GM19023 (cell line): Measurements from ENCODE around the gene PACS2.
"Not testable (repeated sequence)": the region's sequence is repeated elsewhere in the genome, so short reads cannot be mapped to it uniquely, and the experiment has no call there.

ENCODE experiments used
- ATAC-seq: cut with Tn5 transposase; IDR thresholded peaks from one replicate; pipeline ENCODE4 v1.9.1; 2021; ENCODE audit warnings: mild to moderate bottlenecking, moderate library complexity; ENCODE audit not compliant: unreplicated experiment

The PACS2 gene

GRCh38 chr14:105313381-105314286 is 914 bp upstream of the PACS2 start:
- ATAC-seq: peak; percentile 1

- ATAC-seq: no peak
Observed at GRCh38 chr14:105315211-105315721, 718 bp downstream of the PACS2 start.

GRCh38 chr14:105315941-105316576 is 1.5 kb downstream of the PACS2 start:
- no peak for ATAC-seq

GRCh38 chr14:105316577-105316941 is 2.0 kb downstream of the PACS2 start:
- ATAC-seq: no peak

GRCh38 chr14:105316968-105317510 is 2.5 kb downstream of the PACS2 start:
- ATAC-seq: no peak

- ATAC-seq: no peak
Observed at GRCh38 chr14:105317546-105317945, 3.0 kb downstream of the PACS2 start.

- ATAC-seq: no peak
Observed at GRCh38 chr14:105322791-105323556, 8.4 kb downstream of the PACS2 start.

- no peak for ATAC-seq
Observed at GRCh38 chr14:105323663-105324062, 9.1 kb downstream of the PACS2 start.

- no peak for ATAC-seq
Observed at GRCh38 chr14:105324080-105324778, 9.7 kb downstream of the PACS2 start.

- no peak for ATAC-seq
Observed at GRCh38 chr14:105324871-105325270, 10.3 kb downstream of the PACS2 start.

- ATAC-seq: no peak
Observed at GRCh38 chr14:105325303-105325702, 10.8 kb downstream of the PACS2 start.

- no peak for ATAC-seq
Observed at GRCh38 chr14:105325716-105326567, 11.4 kb downstream of the PACS2 start.

- no peak for ATAC-seq
Observed at GRCh38 chr14:105326568-105326867, 12.0 kb downstream of the PACS2 start.

- ATAC-seq: no peak
Observed at GRCh38 chr14:105326891-105327694, 12.5 kb downstream of the PACS2 start.

GRCh38 chr14:105327695-105328045 is 13.1 kb downstream of the PACS2 start:
- not testable (repeated sequence) for ATAC-seq

GRCh38 chr14:105328070-105328677 is 13.6 kb downstream of the PACS2 start:
- ATAC-seq: no peak

- ATAC-seq: no peak
Observed at GRCh38 chr14:105328678-105329390, 14.3 kb downstream of the PACS2 start.
